SK-N-MC (cell line): Measurements from ENCODE around the gene ZP1.

Experiments used
- DNase-seq: peaks from one replicate; pipeline ENCODE4 v3.0.0-alpha.2; 2011; ENCODE audit warnings: low read depth, low spot score
- H3K27ac ChIP-seq: fragments of 200-600 bp; sonication (generic); 2 replicates; pipeline ENCODE4 v1.5.1; 2016; ENCODE audit warnings: mixed run types
- H3K36me3 ChIP-seq: fragments of 200-600 bp; sonication (generic); 2 replicates; pipeline ENCODE4 v1.6.1; 2017; ENCODE audit warnings: antibody characterized with exemption, low read length, mixed read lengths; ENCODE audit not compliant: insufficient read depth
- H3K4me3 ChIP-seq: fragments of 200-600 bp; sonication (generic); 2 replicates; pipeline ENCODE4 v1.5.1; 2016
- H3K9ac ChIP-seq: fragments of 200-600 bp; sonication (generic); 2 replicates; pipeline ENCODE4 v1.8.0; 2017; ENCODE audit warnings: mixed run types, mixed read lengths; ENCODE audit not compliant: insufficient read length
- H3K9me3 ChIP-seq: fragments of 200-600 bp; sonication (generic); 2 replicates; pipeline ENCODE4 v1.6.1; 2017; ENCODE audit warnings: low read depth, mild to moderate bottlenecking, antibody characterized with exemption, low read length, moderate library complexity, mixed read lengths
- EZH2 ChIP-seq: fragments of 200-600 bp; sonication (generic); IDR thresholded peaks from one replicate; pipeline ENCODE4 v1.6.1; 2017; ENCODE audit warnings: antibody characterized with exemption
- FOXP2 ChIP-seq: optimal IDR thresholded peaks from 2 replicates; pipeline ENCODE3; 2011; ENCODE audit warnings: mild to moderate bottlenecking, moderate library complexity; ENCODE audit not compliant: insufficient read depth; ENCODE audit errors: extremely low read length, control extremely low read depth
- POLR2AphosphoS5 ChIP-seq: IDR thresholded peaks from 2 replicates; pipeline ENCODE4 v1.6.1; 2012; ENCODE audit warnings: mild to moderate bottlenecking, low read depth, low read length, borderline replicate concordance

ZP1 gene

GRCh38 chr11:60867871-60868681 is 734 bp downstream of the ZP1 start:
- H3K9ac ChIP-seq, result no peak overlapping the region
- no peak overlapping the region for H3K4me3 ChIP-seq
- no peak for DNase-seq
- TF ChIP-seq EZH2, result no peak
- no peak for TF ChIP-seq POLR2AphosphoS5
- TF ChIP-seq FOXP2, result no peak
- H3K36me3 ChIP-seq, result no peaks in the 10 kb centered on the region
- H3K9me3 ChIP-seq, result no peaks in the 10 kb centered on the region
- H3K27ac ChIP-seq, result no peak overlapping the region

DNA sequence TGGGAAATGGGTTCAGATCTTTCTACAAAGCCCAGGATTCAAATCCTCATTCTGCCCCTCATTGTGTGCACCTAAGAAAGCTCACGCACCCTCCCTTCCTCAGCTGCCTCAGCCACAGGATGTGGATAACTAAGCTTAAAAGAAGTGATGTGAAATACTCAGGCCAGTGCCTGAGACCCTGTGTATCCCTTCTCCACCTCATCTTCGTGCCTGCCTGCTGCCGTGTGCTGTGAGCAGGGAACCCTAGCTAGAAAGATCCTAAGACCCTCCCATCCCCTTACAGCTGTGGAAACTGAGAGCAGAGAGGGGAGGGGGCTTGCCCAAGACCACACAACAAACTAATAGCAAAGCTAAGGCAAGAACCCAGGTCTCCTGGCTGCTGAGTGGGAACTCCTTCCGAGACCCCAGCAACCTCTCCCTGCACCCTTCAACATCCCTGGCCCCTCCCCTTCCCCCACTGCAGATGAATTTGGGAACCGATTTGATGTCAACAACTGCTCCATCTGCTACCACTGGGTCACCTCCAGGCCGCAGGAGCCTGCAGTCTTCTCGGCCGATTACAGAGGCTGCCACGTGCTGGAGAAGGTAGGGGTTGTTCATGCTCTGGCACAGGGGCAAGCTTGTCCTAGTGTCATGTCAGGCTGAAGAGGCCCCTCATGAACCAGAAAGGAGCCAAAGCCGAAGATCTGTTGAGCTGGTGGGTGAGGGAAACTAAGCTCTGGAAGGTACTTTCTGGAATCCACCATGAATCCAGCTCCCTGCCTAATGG is 1.5 kb downstream of the ZP1 start:
- Histone ChIP-seq H3K36me3 (no peaks in the 10 kb centered on the region), H3K9ac (no peak overlapping the region), H3K27ac (no peak overlapping the region), H3K4me3 (no peak overlapping the region), H3K9me3 (no peaks in the 10 kb centered on the region)
- no peak for DNase-seq
- no peak for TF ChIP-seq POLR2AphosphoS5
- no peak for TF ChIP-seq EZH2
- TF ChIP-seq FOXP2, result no peak

DNA sequence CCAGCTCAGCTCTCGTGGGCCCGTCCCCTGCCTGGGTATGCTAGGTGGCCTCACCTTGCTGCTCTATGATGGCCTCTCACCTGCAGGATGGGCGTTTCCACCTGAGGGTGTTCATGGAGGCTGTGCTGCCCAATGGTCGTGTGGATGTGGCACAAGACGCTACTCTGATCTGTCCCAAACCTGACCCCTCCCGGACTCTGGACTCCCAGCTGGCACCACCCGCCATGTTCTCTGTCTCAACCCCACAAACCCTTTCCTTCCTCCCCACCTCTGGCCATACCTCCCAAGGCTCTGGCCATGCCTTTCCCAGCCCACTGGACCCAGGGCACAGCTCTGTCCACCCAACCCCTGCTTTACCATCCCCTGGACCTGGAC is 2.1 kb downstream of the ZP1 start:
- TF ChIP-seq FOXP2, result no peak
- TF ChIP-seq EZH2, result no peak
- no peak for TF ChIP-seq POLR2AphosphoS5
- Histone ChIP-seq H3K27ac (no peak overlapping the region), H3K36me3 (no peaks in the 10 kb centered on the region), H3K9ac (no peak overlapping the region), H3K9me3 (no peaks in the 10 kb centered on the region), H3K4me3 (no peak overlapping the region)
- DNase-seq, result no peak

GRCh38 chr11:60870276-60870675 is 2.9 kb downstream of the ZP1 start:
- DNase-seq, result no peak
- no peak overlapping the region for H3K9ac ChIP-seq
- TF ChIP-seq EZH2 (no peak), FOXP2 (no peak), POLR2AphosphoS5 (no peak)
- no peak overlapping the region for H3K27ac ChIP-seq
- H3K9me3 ChIP-seq, result no peaks in the 10 kb centered on the region
- no peak overlapping the region for H3K4me3 ChIP-seq
- H3K36me3 ChIP-seq, result no peaks in the 10 kb centered on the region

GRCh38 chr11:60870733-60871377 is 3.5 kb downstream of the ZP1 start:
- Histone ChIP-seq H3K27ac (no peak overlapping the region), H3K4me3 (no peak overlapping the region), H3K9me3 (no peaks in the 10 kb centered on the region), H3K9ac (no peak overlapping the region), H3K36me3 (no peaks in the 10 kb centered on the region)
- no peak for DNase-seq
- no peak for TF ChIP-seq POLR2AphosphoS5
- TF ChIP-seq EZH2, result no peak
- no peak for TF ChIP-seq FOXP2

DNA sequence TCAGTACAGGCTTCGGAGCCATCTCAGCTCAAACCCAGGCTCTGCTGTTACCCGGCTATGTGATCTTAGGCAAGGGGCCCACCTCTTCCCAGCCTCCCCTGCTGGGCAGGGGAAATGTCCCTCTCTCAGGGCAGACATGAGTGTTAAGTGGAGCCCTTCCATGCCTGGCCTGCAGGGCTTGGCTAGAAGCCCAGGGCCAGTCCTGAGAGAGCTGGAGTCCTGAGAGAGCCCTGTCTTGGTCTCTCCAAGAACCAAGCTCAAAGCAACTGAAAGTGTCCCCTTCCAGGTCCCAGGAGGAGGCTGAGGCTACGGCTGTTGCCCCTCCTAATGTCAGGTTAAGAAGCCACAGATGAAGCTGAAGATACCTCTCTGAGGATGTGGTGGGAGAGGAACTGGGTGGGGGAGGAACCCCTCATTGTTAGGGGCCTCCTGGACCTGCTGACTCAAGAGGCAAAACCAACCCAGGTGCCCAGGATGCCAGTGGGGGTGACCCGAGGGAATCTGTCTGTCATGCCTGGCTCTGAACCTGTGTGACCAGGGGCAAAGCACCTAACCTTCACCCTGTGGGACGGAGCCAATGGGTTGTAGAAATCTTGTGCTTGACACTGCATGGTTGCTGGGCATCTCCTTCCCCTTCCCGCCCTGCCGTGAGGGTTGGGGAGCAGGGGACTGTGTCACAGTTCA is 4.2 kb downstream of the ZP1 start:
- Histone ChIP-seq H3K9me3 (no peaks in the 10 kb centered on the region), H3K27ac (no peak overlapping the region), H3K4me3 (no peak overlapping the region), H3K9ac (no peak overlapping the region), H3K36me3 (no peaks in the 10 kb centered on the region)
- no peak for DNase-seq
- TF ChIP-seq EZH2, result no peak
- TF ChIP-seq POLR2AphosphoS5, result no peak
- no peak for TF ChIP-seq FOXP2

- DNase-seq, result no peak
- H3K4me3 ChIP-seq, result no peak overlapping the region
- H3K9me3 ChIP-seq, result no peaks in the 10 kb centered on the region
- H3K36me3 ChIP-seq, result no peaks in the 10 kb centered on the region
- H3K27ac ChIP-seq, result no peak overlapping the region
- no peak overlapping the region for H3K9ac ChIP-seq
- no peak for TF ChIP-seq EZH2
- TF ChIP-seq FOXP2, result no peak
- TF ChIP-seq POLR2AphosphoS5, result no peak
These were observed 5.0 kb downstream of the ZP1 start for GRCh38 chr11:60872124-60872960.
